Fibroblast of pulmonary artery (primary cell): ENCODE data around the gene PDE8A.

Source experiments
- DNase-seq: peaks from one replicate; pipeline ENCODE4 v3.0.0-alpha.2; 2010; ENCODE audit warnings: low read depth
- H3K4me3 ChIP-seq: replicated peaks from 2 replicates; pipeline ENCODE4 v1.5.1; 2011; ENCODE audit warnings: low read depth, mild to moderate bottlenecking, control low read depth, low read length, moderate library complexity
- CTCF ChIP-seq: IDR thresholded peaks from 2 replicates; pipeline ENCODE4 v1.5.1; 2011; ENCODE audit warnings: mild to moderate bottlenecking, control low read depth, low read length, inconsistent platforms; ENCODE audit errors: missing control alignments

The PDE8A gene

GRCh38 chr15:84970843-84971242 lies 10.8 kb upstream of the PDE8A start:
- no peak overlapping the region for H3K4me3 ChIP-seq
- TF ChIP-seq CTCF: no peak
- no peak for DNase-seq

- no peak overlapping the region for H3K4me3 ChIP-seq
- TF ChIP-seq CTCF: no peak
- peak; percentile 53 for DNase-seq
Measured at GRCh38 chr15:84973492-84974460, 7.9 kb upstream of the PDE8A start.

GRCh38 chr15:84975871-84976351 lies 5.7 kb upstream of the PDE8A start:
- TF ChIP-seq CTCF: no peak
- no peak for DNase-seq
- no peak overlapping the region for H3K4me3 ChIP-seq

DNA sequence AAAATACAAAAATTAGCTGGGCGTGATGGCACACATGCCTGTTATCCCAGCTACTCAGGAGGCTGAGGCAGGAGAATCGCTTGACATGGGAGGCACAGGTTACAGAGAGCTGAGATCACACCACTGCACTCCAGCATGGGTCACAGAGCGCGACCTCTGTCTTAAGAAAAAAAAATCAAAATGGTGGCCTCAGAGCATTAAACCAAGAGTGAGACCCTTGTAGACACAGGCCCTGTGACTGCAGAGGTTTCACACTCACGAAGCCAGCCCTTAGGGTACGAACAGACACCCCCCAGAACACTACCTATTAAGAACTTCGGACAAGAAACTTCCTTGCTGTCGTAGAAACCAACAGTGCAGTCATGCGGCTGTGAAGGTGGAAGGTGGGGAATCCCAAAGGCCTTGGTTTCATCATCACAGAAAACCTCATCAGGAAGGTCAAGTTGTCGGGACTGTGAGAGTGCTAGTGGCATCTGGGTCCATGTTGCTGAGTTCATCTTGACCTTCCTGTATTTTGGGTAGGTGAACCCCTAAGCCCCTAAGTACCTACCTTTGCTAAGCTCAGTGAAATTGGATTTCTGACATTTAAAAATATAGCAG lies 4.8 kb upstream of the PDE8A start:
- no peak for DNase-seq
- no peak for TF ChIP-seq CTCF
- no peak overlapping the region for H3K4me3 ChIP-seq

DNA sequence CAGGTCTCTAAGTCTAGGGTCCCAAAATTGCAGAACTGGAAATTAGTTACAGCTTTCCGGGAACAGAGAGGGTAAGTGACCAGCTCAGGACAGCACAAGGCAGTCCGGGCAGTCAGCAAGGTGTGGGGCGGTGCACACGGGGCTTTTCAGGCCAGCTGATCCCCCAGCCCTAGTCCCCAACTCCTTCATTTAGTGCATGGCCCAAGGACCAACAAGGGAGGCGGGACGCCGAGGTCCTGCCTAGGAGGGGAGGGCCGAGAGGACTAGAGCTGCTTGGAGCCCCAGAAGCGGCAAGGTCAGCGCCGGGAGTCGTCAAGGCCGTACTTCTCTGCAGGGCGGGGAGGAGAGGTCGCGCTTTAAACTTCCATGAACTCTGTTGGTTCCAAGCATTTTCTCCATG lies 2.0 kb upstream of the PDE8A start:
- peak overlapping the region; percentile 83 for H3K4me3 ChIP-seq
- TF ChIP-seq CTCF: no peak
- DNase-seq: no peak

- DNase-seq: peak; percentile 86
- no peak for TF ChIP-seq CTCF
- H3K4me3 ChIP-seq: peak overlapping the region; percentile 83
Measured at GRCh38 chr15:84980196-84981053, 1.2 kb upstream of the PDE8A start.
